ENCODE measurements around the gene HDC. TPM values are rescaled to one million over a fixed set of nuclear protein-coding genes. Genes with fewer than 3 reads are reported as not detected.
A peak's percentile ranks its signal among the peaks of the same experiment; 100 is the strongest.

Gene HDC
- total and polyA plus RNA-seq, 2 of the 13 experiments (the other 11 are each of a cell fraction or from before 2014, with no cell fraction given): not detected

DNA sequence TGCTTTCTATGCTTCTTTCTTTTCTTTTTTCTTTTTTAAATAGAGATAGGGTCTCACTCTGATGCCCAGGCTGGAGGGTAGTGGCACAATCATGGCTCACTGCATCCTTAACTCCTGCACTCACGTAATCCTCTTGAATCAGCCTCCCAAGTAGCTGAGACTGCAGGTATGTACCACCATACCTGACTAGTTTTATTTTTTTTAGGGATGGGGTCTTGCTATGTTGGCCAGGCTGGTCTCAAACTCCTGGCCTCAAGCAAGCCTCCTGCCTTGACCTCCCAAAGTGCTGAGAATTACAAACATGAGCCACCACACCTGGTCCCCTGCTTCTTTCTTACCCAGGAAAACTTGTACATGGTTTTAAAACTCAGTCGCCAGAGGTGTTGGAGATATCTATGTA, 24.2 kb upstream of the HDC start:
- FAIRE-seq: no peak
- Histone ChIP-seq H3K79me2 (ENCODE audit: insufficient read depth, low read length) (no peaks in the 10 kb centered on the region), H3K4me2 (ENCODE audit: low read depth, low read length) (no peak overlapping the region), H3K27me3 (ENCODE audit: control insufficient read depth in 1 of 2, insufficient read depth in 2 of 2, low read length in 2 of 2) (no peaks in the 10 kb centered on the region), H3K36me3 (replicated peaks in 1 of 2; ENCODE audit: control insufficient read depth in 1 of 2, insufficient read depth in 2 of 2, low read length in 2 of 2) (peaks cover 13 to 27% of the 10 kb centered on the region in 2 experiments; a peak in 4 of 5 replicates), H3K4me1 (ENCODE audit: insufficient read depth, low read length) (no peaks in the 10 kb centered on the region), H3K4me3 (replicated peaks in 1 of 3; ENCODE audit: insufficient read depth in 1 of 3, low read depth in 2 of 3, low read length in 3 of 3) (no peak overlapping the region), H3K27ac (ENCODE audit: extremely low read length, insufficient read depth, low read length) (no peak overlapping the region), H3K9ac (ENCODE audit: insufficient read depth, low read depth, low read length) (no peak overlapping the region), H4K20me1 (ENCODE audit: insufficient read depth, low read length) (no peaks in the 10 kb centered on the region), H3K9me3 (ENCODE audit: low read length) (no peaks in the 10 kb centered on the region), H2AFZ (ENCODE audit: low read length) (no peak overlapping the region)
- no TSS peak for BruUV-seq (replicated peaks)
- no peak for ATAC-seq
- intact Hi-C loops (cut with micrococcal nuclease; ENCODE audit: unreplicated experiment): no loop called here
- TF ChIP-seq ZNF121 (CRISPR knock-in tag; IDR thresholded peaks at IDR 0.05) (peak; percentile 68; the same call in 1 of the 2 replicates), ZNF138 (CRISPR knock-in tag; IDR thresholded peaks at IDR 0.05; ENCODE audit: low read depth) (no peak)
- DNase-seq (ENCODE audit: low spot score): no peak
- POLR2A ChIA-PET: no interaction called here
- in situ Hi-C loops (cut with HindIII; ENCODE audit: extremely low pct_ligation_motif_present, low pct_unique_long_range_greater_than_20kb): no loop called here
- 98% methylated on average over 2 of the region's 2 CpGs for WGBS (ENCODE audit: low lambda C conversion rate)
- CTCF ChIA-PET (ENCODE audit: low intra/inter-chr PET ratio, low total read pairs): no interaction called here

DNA sequence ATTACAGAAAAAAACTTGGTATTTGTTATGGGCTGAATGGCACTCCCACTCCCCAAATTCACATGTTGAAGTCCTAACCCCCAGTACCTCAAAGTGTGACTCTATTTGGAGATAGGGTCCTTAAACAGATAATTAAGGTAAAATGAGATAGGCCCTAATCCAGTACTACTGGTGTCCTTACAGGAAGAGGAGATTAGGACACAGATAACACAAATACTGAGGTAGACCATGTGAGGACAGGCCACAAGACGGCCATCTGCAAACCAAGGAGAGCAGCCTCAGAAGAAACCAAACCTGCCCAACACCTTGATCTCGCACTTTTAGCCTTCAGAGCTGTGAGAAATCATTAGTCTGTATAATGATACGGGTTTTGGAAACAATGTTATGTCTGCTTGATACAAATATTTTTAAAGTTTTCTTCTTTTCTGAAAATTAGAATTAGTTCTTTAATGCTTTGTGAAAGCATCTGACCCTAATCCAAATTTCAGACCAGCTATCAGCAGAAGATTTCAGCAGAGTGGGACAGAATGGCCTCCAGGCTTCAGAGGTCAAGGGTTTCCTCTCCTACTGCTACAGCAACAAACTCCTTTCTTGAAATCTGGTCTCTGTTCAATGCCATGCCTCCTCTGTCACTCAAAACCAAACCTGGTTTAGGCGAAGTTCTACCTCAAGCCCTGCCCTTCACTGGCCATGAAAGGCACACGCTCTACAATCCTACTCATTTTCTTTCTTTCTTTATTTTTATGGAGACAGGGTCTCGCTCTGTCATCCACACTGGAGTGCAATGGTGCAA, 22.0 kb upstream of the HDC start:
- DNase-seq (ENCODE audit: low spot score) (no peak), ATAC-seq (no peak), FAIRE-seq (no peak)
- H3K9me3 ChIP-seq (ENCODE audit: low read length): no peaks in the 10 kb centered on the region
- ChIA-PET CTCF (ENCODE audit: low intra/inter-chr PET ratio, low total read pairs) (no interaction called here), POLR2A (no interaction called here)
- no peaks in the 10 kb centered on the region for H3K27me3 ChIP-seq (ENCODE audit: control insufficient read depth in 1 of 2, insufficient read depth in 2 of 2, low read length in 2 of 2)
- H3K36me3 ChIP-seq (replicated peaks in 1 of 2; ENCODE audit: control insufficient read depth in 1 of 2, insufficient read depth in 2 of 2, low read length in 2 of 2): peaks cover 13 to 27% of the 10 kb centered on the region in 2 experiments; a peak in 4 of 5 replicates
- in situ Hi-C loops (cut with HindIII; ENCODE audit: extremely low pct_ligation_motif_present, low pct_unique_long_range_greater_than_20kb) (no loop called here), intact Hi-C loops (cut with micrococcal nuclease; ENCODE audit: unreplicated experiment) (no loop called here)
- no peaks in the 10 kb centered on the region for H3K79me2 ChIP-seq (ENCODE audit: insufficient read depth, low read length)
- no TSS peak for BruUV-seq (replicated peaks)
- no peak overlapping the region for H3K4me2 ChIP-seq (ENCODE audit: low read depth, low read length)
- no peaks in the 10 kb centered on the region for H3K4me1 ChIP-seq (ENCODE audit: insufficient read depth, low read length)
- no peak overlapping the region for H3K4me3 ChIP-seq (replicated peaks in 1 of 3; ENCODE audit: insufficient read depth in 1 of 3, low read depth in 2 of 3, low read length in 3 of 3)
- no peaks in the 10 kb centered on the region for H4K20me1 ChIP-seq (ENCODE audit: insufficient read depth, low read length)
- 95% methylated on average over 6 of the region's 6 CpGs for WGBS (ENCODE audit: low lambda C conversion rate)
- H2AFZ ChIP-seq (ENCODE audit: low read length): no peak overlapping the region
- no peak overlapping the region for H3K9ac ChIP-seq (ENCODE audit: insufficient read depth, low read depth, low read length)
- no peak overlapping the region for H3K27ac ChIP-seq (ENCODE audit: extremely low read length, insufficient read depth, low read length)
- TF ChIP-seq ZNF121 (CRISPR knock-in tag; IDR thresholded peaks at IDR 0.05) (no peak), SIX1 (CRISPR knock-in tag; IDR thresholded peaks at IDR 0.05; ENCODE audit: borderline replicate concordance) (no peak), HNRNPLL (IDR thresholded peaks at IDR 0.05; ENCODE audit: low read depth, low read length, poor library complexity, severe bottlenecking) (no peak), BRCA1 (CRISPR knock-in tag; IDR thresholded peaks at IDR 0.05) (no peak), NR3C1 (CRISPR knock-in tag; IDR thresholded peaks at IDR 0.05) (no peak), NCOA1 (CRISPR knock-in tag; IDR thresholded peaks at IDR 0.05) (no peak), ZKSCAN8 (CRISPR knock-in tag; IDR thresholded peaks at IDR 0.05; ENCODE audit: borderline replicate concordance) (no peak), ZNF816 (CRISPR knock-in tag; IDR thresholded peaks at IDR 0.05; ENCODE audit: borderline replicate concordance) (no peak), KDM6A (CRISPR knock-in tag; IDR thresholded peaks at IDR 0.05; ENCODE audit: low read depth) (no peak), TAF1 (CRISPR knock-in tag; IDR thresholded peaks at IDR 0.05) (no peak), KLF16 (CRISPR knock-in tag; IDR thresholded peaks at IDR 0.05) (no peak), PLRG1 (conservative IDR thresholded peaks at IDR 0.05) (no peak), JARID2 (CRISPR knock-in tag; IDR thresholded peaks at IDR 0.05; ENCODE audit: insufficient replicate concordance) (no peak)
- TF ChIP-seq, protein P1, sequence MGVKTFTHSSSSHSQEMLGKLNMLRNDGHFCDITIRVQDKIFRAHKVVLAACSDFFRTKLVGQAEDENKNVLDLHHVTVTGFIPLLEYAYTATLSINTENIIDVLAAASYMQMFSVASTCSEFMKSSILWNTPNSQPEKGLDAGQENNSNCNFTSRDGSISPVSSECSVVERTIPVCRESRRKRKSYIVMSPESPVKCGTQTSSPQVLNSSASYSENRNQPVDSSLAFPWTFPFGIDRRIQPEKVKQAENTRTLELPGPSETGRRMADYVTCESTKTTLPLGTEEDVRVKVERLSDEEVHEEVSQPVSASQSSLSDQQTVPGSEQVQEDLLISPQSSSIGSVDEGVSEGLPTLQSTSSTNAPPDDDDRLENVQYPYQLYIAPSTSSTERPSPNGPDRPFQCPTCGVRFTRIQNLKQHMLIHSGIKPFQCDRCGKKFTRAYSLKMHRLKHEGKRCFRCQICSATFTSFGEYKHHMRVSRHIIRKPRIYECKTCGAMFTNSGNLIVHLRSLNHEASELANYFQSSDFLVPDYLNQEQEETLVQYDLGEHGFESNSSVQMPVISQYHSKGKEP (CRISPR knock-in tag; IDR thresholded peaks at IDR 0.05): no peak
- TF ChIP-seq, protein P2, sequence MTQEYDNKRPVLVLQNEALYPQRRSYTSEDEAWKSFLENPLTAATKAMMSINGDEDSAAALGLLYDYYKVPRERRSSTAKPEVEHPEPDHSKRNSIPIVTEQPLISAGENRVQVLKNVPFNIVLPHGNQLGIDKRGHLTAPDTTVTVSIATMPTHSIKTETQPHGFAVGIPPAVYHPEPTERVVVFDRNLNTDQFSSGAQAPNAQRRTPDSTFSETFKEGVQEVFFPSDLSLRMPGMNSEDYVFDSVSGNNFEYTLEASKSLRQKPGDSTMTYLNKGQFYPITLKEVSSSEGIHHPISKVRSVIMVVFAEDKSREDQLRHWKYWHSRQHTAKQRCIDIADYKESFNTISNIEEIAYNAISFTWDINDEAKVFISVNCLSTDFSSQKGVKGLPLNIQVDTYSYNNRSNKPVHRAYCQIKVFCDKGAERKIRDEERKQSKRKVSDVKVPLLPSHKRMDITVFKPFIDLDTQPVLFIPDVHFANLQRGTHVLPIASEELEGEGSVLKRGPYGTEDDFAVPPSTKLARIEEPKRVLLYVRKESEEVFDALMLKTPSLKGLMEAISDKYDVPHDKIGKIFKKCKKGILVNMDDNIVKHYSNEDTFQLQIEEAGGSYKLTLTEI (CRISPR knock-in tag; conservative IDR thresholded peaks at IDR 0.05): no peak
